HG03520 (cell line): ENCODE results near the gene NELL2.
"Not testable (repeated sequence)": the region's sequence is repeated elsewhere in the genome, so short reads cannot be mapped to it uniquely, and the experiment has no call there.

Source experiments
- ATAC-seq: cut with Tn5 transposase; IDR thresholded peaks from one replicate; pipeline ENCODE4 v1.9.1; 2021; ENCODE audit warnings: mild to moderate bottlenecking, moderate library complexity; ENCODE audit not compliant: unreplicated experiment

Gene NELL2

GRCh38 chr12:44875954-44876543 is at the start of gene NELL2:
NELL2 (minus strand) TSS chr12:44876315; CDS start chr12:44875869, 446 bp downstream.
- peak; percentile 32 for ATAC-seq

GRCh38 chr12:44921736-44922135 is 45.6 kb upstream of the NELL2 start:
- no peak for ATAC-seq

- ATAC-seq: no peak
Observed at GRCh38 chr12:44917141-44917540, 41.0 kb upstream of the NELL2 start.

- no peak for ATAC-seq
Observed at GRCh38 chr12:44915958-44916357, 39.8 kb upstream of the NELL2 start.

GRCh38 chr12:44904321-44904720 is 28.2 kb upstream of the NELL2 start:
- no peak for ATAC-seq

- ATAC-seq: not testable (repeated sequence)
Observed at GRCh38 chr12:44898108-44898507, 22.0 kb upstream of the NELL2 start.

- ATAC-seq: no peak
Observed at GRCh38 chr12:44889926-44890325, 13.8 kb upstream of the NELL2 start.

GRCh38 chr12:44889162-44889561 is 13.0 kb upstream of the NELL2 start:
- ATAC-seq: no peak

GRCh38 chr12:44885902-44886301 is 9.8 kb upstream of the NELL2 start:
- ATAC-seq: no peak

- ATAC-seq: no peak
Observed at GRCh38 chr12:44881197-44881596, 5.1 kb upstream of the NELL2 start.

- ATAC-seq: peak; percentile 57
Observed at GRCh38 chr12:44876544-44877410, 662 bp upstream of the NELL2 start.

GRCh38 chr12:44875417-44875953 is 630 bp downstream of the NELL2 start:
- no peak for ATAC-seq

- ATAC-seq: no peak
Observed at GRCh38 chr12:44874981-44875416, 1.1 kb downstream of the NELL2 start.

- ATAC-seq: no peak
Observed at GRCh38 chr12:44873898-44874297, 2.2 kb downstream of the NELL2 start.

- no peak for ATAC-seq
Observed at GRCh38 chr12:44869503-44869902, 6.6 kb downstream of the NELL2 start.

- ATAC-seq: no peak
Observed at GRCh38 chr12:44863867-44864266, 12.2 kb downstream of the NELL2 start.

GRCh38 chr12:44859998-44860689 is 16.0 kb downstream of the NELL2 start:
- ATAC-seq: no peak

GRCh38 chr12:44858226-44858855 is 17.8 kb downstream of the NELL2 start:
- no peak for ATAC-seq

- no peak for ATAC-seq
Observed at GRCh38 chr12:44852483-44852882, 23.6 kb downstream of the NELL2 start.

GRCh38 chr12:44851586-44851985 is 24.5 kb downstream of the NELL2 start:
- ATAC-seq: no peak

- ATAC-seq: peak; percentile 54
Observed at GRCh38 chr12:44848703-44849085, 27.4 kb downstream of the NELL2 start.
